Colonic mucosa (tissue), 4 donors: ENCODE results near the gene USP26. TPM values are rescaled to one million over a fixed set of nuclear protein-coding genes. Genes with fewer than 3 reads are reported as not detected.

Experiments used
- DNase-seq: peaks from one replicate; pipeline ENCODE4 v3.0.0-alpha.2; 2020
- H3K27ac ChIP-seq: fragments of 200-600 bp; one replicate; pipeline ENCODE4 v1.8.0; 2021
- H3K27me3 ChIP-seq: fragments of 200-600 bp; one replicate; pipeline ENCODE4 v1.8.0; 2021
- H3K36me3 ChIP-seq: fragments of 200-600 bp; one replicate; pipeline ENCODE4 v1.8.0; 2021
- H3K4me1 ChIP-seq: fragments of 200-600 bp; one replicate; pipeline ENCODE4 v1.8.0; 2021; ENCODE audit warnings: mild to moderate bottlenecking
- H3K4me3 ChIP-seq: fragments of 200-600 bp; one replicate; pipeline ENCODE4 v1.8.0; 2021
- H3K9ac ChIP-seq, 2 donors: one replicate each; pipeline ENCODE4 v1.7.0; 2013; ENCODE audit warnings: control low read depth in 2 of 2, low read depth in 2 of 2, low read length in 2 of 2
- H3K9me3 ChIP-seq: fragments of 200-600 bp; one replicate; pipeline ENCODE4 v1.8.0; 2021
- intact Hi-C: fragments of 100-400 bp; cut with DNase I; formaldehyde crosslinking; loops from one replicate; pipeline ENCODE4 v1.14.1; 2022
- total RNA-seq, 2 donors: library from RNA; stranded (reverse); fragmentation: NEBNext Ultra II Directional in 1 of 2; extraction: Animal tissue kit (Norgen Biotek cat#: 25700) in 1 of 2; gene quantifications; one replicate each; pipeline ENCODE4 v1.2.1, GENCODE V29; 2021
- TF ChIP-seq, protein P1 (sequence below): fragments of 200-600 bp; IDR thresholded peaks from one replicate; pipeline ENCODE4 v1.8.0; 2022; ENCODE audit warnings: antibody characterized with exemption, mild to moderate bottlenecking
- donor health status: healthy.
- donor health status: DM: no; HTN: no; CAD: no.
- donor health status: DM: no; HTN: no; CAD: no.

USP26 gene
- total RNA-seq, 2 donors from 2014 or later, result not detected

DNA sequence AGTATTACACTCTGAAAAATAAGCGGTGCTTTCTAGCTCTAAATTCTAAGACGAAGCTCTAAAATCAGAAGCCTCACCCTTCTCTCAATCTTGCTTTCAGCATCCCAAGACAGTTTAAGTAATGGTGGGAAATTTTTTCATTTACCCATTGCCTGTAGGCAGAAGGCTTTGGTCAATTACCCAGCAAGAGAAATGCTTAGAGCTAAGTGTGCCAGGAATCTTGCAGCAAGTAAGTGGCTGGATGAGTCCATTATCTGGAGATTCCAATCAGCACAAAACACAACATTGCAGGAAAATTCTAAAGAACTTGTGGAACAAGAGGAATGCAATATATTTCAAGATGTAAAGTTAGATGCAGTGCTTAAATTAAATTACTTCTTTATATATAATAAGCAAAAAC, 28.4 kb downstream of the USP26 start:
- DNase-seq, result no peak
- Histone ChIP-seq H3K4me3 (no peak overlapping the region), H3K9ac (no peak overlapping the region), H3K4me1 (no peaks in the 10 kb centered on the region), H3K27me3 (peaks cover 4% of the 10 kb centered on the region), H3K9me3 (no peaks in the 10 kb centered on the region), H3K27ac (no peak overlapping the region), H3K36me3 (no peaks in the 10 kb centered on the region)
- TF ChIP-seq, protein P1, sequence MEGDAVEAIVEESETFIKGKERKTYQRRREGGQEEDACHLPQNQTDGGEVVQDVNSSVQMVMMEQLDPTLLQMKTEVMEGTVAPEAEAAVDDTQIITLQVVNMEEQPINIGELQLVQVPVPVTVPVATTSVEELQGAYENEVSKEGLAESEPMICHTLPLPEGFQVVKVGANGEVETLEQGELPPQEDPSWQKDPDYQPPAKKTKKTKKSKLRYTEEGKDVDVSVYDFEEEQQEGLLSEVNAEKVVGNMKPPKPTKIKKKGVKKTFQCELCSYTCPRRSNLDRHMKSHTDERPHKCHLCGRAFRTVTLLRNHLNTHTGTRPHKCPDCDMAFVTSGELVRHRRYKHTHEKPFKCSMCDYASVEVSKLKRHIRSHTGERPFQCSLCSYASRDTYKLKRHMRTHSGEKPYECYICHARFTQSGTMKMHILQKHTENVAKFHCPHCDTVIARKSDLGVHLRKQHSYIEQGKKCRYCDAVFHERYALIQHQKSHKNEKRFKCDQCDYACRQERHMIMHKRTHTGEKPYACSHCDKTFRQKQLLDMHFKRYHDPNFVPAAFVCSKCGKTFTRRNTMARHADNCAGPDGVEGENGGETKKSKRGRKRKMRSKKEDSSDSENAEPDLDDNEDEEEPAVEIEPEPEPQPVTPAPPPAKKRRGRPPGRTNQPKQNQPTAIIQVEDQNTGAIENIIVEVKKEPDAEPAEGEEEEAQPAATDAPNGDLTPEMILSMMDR, result no peak
- intact Hi-C loops, result no loop called here

DNA sequence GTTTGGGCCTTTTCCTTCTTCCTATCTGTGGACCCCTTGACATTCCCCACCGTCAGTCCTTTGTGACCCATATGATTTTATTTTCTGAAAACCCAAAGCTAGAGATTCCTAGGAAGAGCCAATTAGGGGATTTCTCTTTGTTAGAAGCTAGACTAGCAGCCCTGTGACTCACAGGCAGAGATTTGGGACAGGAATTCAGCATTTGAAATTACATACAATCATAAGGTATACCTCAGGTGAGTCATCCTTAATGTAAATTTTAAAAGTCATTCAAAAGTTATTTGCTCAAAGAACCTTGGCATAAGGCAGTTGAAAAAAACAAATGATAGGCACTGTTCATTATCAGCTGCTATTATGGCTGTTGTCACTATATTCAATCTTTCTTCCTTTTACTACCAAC, 40.6 kb downstream of the USP26 start:
- Histone ChIP-seq H3K9ac (no peak overlapping the region), H3K4me3 (no peak overlapping the region), H3K27me3 (peaks cover 3% of the 10 kb centered on the region), H3K27ac (no peak overlapping the region), H3K4me1 (no peaks in the 10 kb centered on the region), H3K36me3 (no peaks in the 10 kb centered on the region), H3K9me3 (no peaks in the 10 kb centered on the region)
- no peak for DNase-seq
- intact Hi-C loops, result no loop called here
- TF ChIP-seq, protein P1, result no peak

DNA sequence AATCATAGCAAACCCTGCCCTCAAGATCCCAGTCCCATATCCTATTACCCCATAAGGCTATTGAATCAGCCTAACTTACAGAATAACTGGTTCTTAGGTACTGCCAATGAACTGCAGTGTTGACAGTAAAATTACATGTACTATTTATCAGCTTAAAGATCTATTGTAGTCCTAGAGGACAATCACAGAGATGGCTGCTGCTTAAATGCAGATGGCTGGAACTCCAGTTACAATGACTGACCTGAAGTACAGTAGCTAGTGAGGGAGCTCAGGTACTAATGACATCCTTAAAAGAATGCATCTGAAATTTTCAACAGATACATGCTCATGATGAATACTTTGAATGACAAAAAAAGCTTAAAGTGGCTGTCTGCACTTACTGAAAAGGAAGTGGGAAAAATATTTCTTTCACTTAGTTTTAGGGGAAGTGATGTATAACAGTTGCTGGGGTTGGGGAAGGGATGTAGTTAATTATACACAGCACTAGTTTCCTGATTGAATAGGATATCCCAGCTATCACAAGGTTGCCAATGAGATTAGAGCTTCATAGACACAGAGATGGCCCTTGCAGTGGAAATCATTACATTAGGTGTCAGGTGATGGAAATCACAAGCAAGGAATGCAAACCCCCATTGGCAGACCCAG, 42.0 kb downstream of the USP26 start:
- TF ChIP-seq, protein P1, result no peak
- Histone ChIP-seq H3K27me3 (no peaks in the 10 kb centered on the region), H3K9ac (no peak overlapping the region), H3K9me3 (no peaks in the 10 kb centered on the region), H3K4me1 (no peaks in the 10 kb centered on the region), H3K36me3 (no peaks in the 10 kb centered on the region), H3K4me3 (no peak overlapping the region), H3K27ac (no peak overlapping the region)
- no peak for DNase-seq
- intact Hi-C loops, result no loop called here

DNA sequence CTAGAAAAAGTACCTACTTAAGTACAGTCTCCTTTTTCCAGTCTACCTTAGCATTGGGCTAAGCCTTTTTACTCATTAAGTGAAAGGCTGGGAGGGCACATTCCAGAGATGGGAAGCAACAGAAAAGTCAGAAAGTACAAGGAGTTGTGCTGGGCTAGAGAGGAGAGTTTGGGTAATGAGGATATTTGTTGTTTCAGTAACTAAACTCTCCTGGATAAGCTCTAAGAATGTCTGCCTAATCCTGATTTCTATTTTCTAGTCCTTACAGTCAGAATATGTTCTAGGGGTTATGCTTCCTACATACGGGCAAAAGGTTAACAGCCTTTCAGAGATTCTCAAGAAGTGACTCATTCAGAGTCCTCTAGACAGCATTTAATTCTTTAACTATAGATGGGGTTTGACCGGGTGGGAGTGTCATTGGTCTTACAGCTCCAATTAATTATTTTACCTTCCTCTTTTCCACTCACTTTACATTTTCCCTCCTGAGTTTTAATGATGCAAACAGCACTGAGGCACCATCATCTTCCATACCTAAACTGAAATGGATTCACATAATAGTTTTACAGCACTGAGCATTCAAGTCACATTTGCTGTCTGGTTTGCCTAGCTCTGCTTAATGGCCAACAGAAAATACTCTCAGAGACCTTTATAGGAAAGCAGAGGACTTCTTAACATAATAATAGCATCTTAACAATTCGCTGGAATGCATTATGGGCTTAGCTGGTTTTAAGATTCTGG, 42.9 kb downstream of the USP26 start:
- no peak overlapping the region for H3K27ac ChIP-seq
- no peaks in the 10 kb centered on the region for H3K36me3 ChIP-seq
- H3K4me1 ChIP-seq, result no peaks in the 10 kb centered on the region
- TF ChIP-seq, protein P1, result no peak
- no peak overlapping the region for H3K9ac ChIP-seq
- H3K9me3 ChIP-seq, result no peaks in the 10 kb centered on the region
- DNase-seq, result no peak
- no peaks in the 10 kb centered on the region for H3K27me3 ChIP-seq
- no peak overlapping the region for H3K4me3 ChIP-seq
- intact Hi-C loops, result no loop called here

DNA sequence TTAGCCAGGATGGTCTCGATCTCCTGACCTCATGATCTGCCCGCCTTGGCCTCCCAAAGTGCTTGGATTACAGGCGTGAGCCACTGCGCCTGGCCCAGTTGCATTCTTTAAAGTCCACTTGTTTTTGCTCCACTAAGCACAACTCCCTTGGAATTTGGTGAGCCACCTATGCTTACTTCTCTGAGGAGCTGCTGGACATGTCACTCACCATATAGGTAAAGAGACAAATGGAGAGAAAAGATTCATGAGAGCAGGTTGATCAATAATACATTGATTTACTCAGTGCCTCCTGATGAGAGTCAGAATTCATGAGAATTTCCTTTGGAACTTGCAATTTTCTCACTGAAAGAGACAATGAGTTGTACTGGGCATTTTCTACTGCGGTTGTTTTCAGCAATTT, 48.2 kb downstream of the USP26 start:
- TF ChIP-seq, protein P1, result no peak
- intact Hi-C loops, result loop anchor here (5.0 kb wide), 1 partner anchor 124 kb away; no protein-coding TSS in a partner anchor
- Histone ChIP-seq H3K4me3 (no peak overlapping the region), H3K4me1 (no peaks in the 10 kb centered on the region), H3K9me3 (no peaks in the 10 kb centered on the region), H3K9ac (no peak overlapping the region), H3K27ac (no peak overlapping the region), H3K27me3 (no peaks in the 10 kb centered on the region), H3K36me3 (no peaks in the 10 kb centered on the region)
- no peak for DNase-seq
